Pancreas (tissue), 10 donors: Measurements from ENCODE around the gene IPO13. TPM values are rescaled to one million over a fixed set of nuclear protein-coding genes. Genes with fewer than 3 reads are reported as not detected.

Source experiments
- ATAC-seq, 4 donors: fragments of 200-7000 bp; cut with Tn5 transposase; one replicate each; pipeline versions ENCODE4 v1.8.0 to v1.9.1; 2020; ENCODE audit warnings: mild to moderate bottlenecking in 4 of 4, moderate library complexity in 4 of 4
- DNase-seq, 6 donors: peaks; one replicate each; pipeline ENCODE4 v3.0.0-alpha.2; 2020
- FAIRE-seq: peaks from 2 replicates; lab custom pipeline; 2012; peaks lifted over from hg19 to GRCh38; lab: Jason Lieb, UNC
- H3K27ac ChIP-seq, 4 donors: fragments of 200-600 bp; sonication (generic); 1 replicate in 3 of 4; 2 replicates in 1 of 4; pipeline versions ENCODE4 v1.5.0 to v1.8.0; 2020
- H3K27me3 ChIP-seq, 4 donors: fragments of 200-600 bp; one replicate each; pipeline ENCODE4 v1.8.0; 2021
- H3K36me3 ChIP-seq, 3 donors: fragments of 200-600 bp; sonication (generic) in 1 of 3; one replicate each; pipeline versions ENCODE4 v1.5.0 to v1.8.0; 2020 to 2021
- H3K4me1 ChIP-seq, 3 donors: fragments of 200-600 bp; one replicate each; pipeline ENCODE4 v1.8.0; 2021
- H3K4me3 ChIP-seq, 4 donors: fragments of 200-600 bp; sonication (generic) in 2 of 4; one replicate each; pipeline versions ENCODE4 v1.5.0 to v1.8.0; 2020 to 2021
- H3K9me3 ChIP-seq, 4 donors: fragments of 200-600 bp; one replicate each; pipeline ENCODE4 v1.8.0; 2021
- CTCF ChIP-seq, 4 donors: fragments of 200-600 bp; sonication (generic) in 3 of 4; IDR thresholded peaks; one replicate each; pipeline versions ENCODE4 v1.5.0 to v1.8.0; 2021; ENCODE audit warnings: antibody characterized with exemption in 4 of 4
- WGBS, 2 donors: extraction: QIAGEN DNeasy Blood & Tissue Kit; methylation state at CpG; one replicate each; pipeline ENCODE4 v1.1.7; 2013; 5-methylcytosine and 5-hydroxymethylcytosine counted together
- intact Hi-C, 3 donors: fragments of 100-400 bp; cut with DNase I; formaldehyde crosslinking; loops; one replicate each; pipeline versions ENCODE4 v1.11.1 to v1.14.2; 2022
- polyA plus RNA-seq, 2 donors: library from polyadenylated mRNA; stranded (reverse); fragments of 200-250 nt; gene quantifications; one replicate each; pipeline ENCODE4 v1.2.3, GENCODE V29; 2013
- total RNA-seq, 6 donors: library from RNA; stranded (reverse); fragmentation: NEBNext Ultra II Directional in 4 of 6; extraction: Animal tissue kit (Norgen Biotek cat#: 25700) in 4 of 6; gene quantifications; one replicate each; pipeline versions ENCODE4 v1.2.1 to v1.2.4, GENCODE V29; 2021 to 2023
- donor health status: healthy with polysubstance abuse.
- donor health status: DM: no; HTN: no; CAD: no; lungs with moderate emphysema.
- donor health status: DM: no; HTN: no; CAD: no.
- donor health status: control.
- donor health status: control.
- donor health status: Bipolar disorder and iron deficiency.
- donor health status: DM: yes; HTN: yes; CAD: no.
- donor health status: DM: no; HTN: no; CAD: no.
- donor health status: DM: no; HTN: no; CAD: no.
- donor health status: DM: yes; HTN: yes; CAD: no.

The IPO13 gene
- total and polyA plus RNA-seq, 8 donors = 6.7 to 24.3 (median 10.6) TPM

- WGBS, 2 donors = 81 to 87% methylated on average over 7 to 11 of the region's 11 CpGs
These were observed 51.2 kb downstream of the IPO13 start for GRCh38 chr1:43998000-43998378.

DNA sequence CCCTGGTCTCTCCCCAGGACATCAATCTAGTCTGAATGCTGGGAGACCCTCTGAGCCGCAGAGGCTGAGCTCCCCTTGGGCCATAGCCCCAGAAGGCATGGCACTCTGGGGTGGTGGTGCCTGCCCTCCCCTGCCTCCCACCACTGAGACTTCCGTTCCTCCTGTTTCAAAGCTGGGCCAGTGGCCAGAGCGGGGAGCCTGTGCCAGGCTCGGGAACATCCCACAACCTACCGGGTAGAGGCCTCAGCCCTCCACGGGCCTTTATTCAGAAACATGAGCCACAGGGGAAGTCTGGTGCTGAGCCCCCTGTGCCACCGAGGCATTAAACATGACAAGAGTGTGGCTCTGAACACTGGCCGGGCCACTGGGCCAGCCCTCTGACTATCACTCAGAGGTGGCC lies 52.7 kb downstream of the IPO13 start:
- no peak for FAIRE-seq
- TF ChIP-seq CTCF (IDR thresholded peaks at IDR 0.05) = no peak
- H3K4me1 ChIP-seq = no peaks in the 10 kb centered on the region

More at GRCh38 chr1:43998000-43998378, 51.2 kb downstream of the IPO13 start:
- Histone ChIP-seq H3K4me1 (no peaks in the 10 kb centered on the region), H3K36me3 (no peaks in the 10 kb centered on the region), H3K4me3 (no peak overlapping the region), H3K27ac (no peak overlapping the region), H3K27me3 (no peaks in the 10 kb centered on the region), H3K9me3 (no peaks in the 10 kb centered on the region)
- peak in 1 of 6 donors; percentile 61 for DNase-seq
- ATAC-seq = peak in 1 of 4 donors; percentile 3
- FAIRE-seq = no peak
- no peak for TF ChIP-seq CTCF (IDR thresholded peaks at IDR 0.05)
- intact Hi-C loops = no loop called here

DNA sequence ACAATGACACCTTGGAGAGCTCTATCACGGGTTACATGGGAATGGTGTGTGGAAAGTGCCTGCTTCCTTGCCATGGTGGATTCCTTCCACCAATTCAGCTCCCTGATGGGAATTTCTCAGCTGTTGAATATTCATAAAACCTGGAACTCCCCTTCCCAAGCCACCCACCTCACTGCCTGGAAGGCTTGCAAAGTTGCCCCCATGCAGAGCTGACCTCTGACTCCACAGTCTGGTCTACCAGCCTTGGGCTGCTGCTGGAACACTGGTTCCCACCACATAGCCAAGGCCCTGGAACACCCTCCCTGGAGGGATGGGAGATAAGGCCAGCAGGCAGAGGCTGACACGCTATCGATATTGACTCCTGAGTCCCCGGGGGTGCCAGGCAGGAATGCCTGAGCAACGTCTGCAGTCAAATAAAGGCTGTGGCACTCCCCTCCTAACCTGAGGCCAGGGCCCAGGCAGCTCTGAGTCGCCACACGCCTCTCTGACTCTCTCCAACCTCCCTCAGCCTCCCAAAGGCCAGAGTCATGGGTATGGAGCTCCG lies 53.4 kb downstream of the IPO13 start:
- ATAC-seq (no peak), DNase-seq (no peak), FAIRE-seq (no peak)
- H3K27ac ChIP-seq = no peak overlapping the region
- no peaks in the 10 kb centered on the region for H3K4me1 ChIP-seq
- no peaks in the 10 kb centered on the region for H3K27me3 ChIP-seq
- no peaks in the 10 kb centered on the region for H3K9me3 ChIP-seq
- WGBS, 2 donors = 69 to 80% methylated on average over 8 of the region's 8 CpGs
- intact Hi-C loops = loop anchor here in 1 of 3 donors (5.0 kb wide), 1 partner anchor 37 kb away; no protein-coding TSS in a partner anchor
- no peaks in the 10 kb centered on the region for H3K36me3 ChIP-seq
- no peak for TF ChIP-seq CTCF (IDR thresholded peaks at IDR 0.05)
- H3K4me3 ChIP-seq = no peak overlapping the region

More for the DNA sequence above, 52.7 kb downstream of the IPO13 start:
- Histone ChIP-seq H3K27ac (no peak overlapping the region), H3K9me3 (no peaks in the 10 kb centered on the region), H3K36me3 (no peaks in the 10 kb centered on the region), H3K4me3 (no peak overlapping the region), H3K27me3 (no peaks in the 10 kb centered on the region)
- intact Hi-C loops = no loop called here
- WGBS, 2 donors = 88 to 92% methylated on average over 8 of the region's 8 CpGs
- ATAC-seq (no peak), DNase-seq (no peak)

GRCh38 chr1:44002165-44002564 lies 55.4 kb downstream of the IPO13 start:
- Histone ChIP-seq H3K36me3 (no peaks in the 10 kb centered on the region), H3K4me1 (no peaks in the 10 kb centered on the region), H3K9me3 (no peaks in the 10 kb centered on the region), H3K27me3 (no peaks in the 10 kb centered on the region), H3K27ac (no peak overlapping the region), H3K4me3 (no peak overlapping the region)
- 80 to 82% methylated on average over 8 of the region's 8 CpGs for WGBS, 2 donors
- ATAC-seq (no peak), DNase-seq (no peak), FAIRE-seq (no peak)
- intact Hi-C loops = loop anchor here in 1 of 3 donors (5.0 kb wide), 1 partner anchor 35 kb away; no protein-coding TSS in a partner anchor
- TF ChIP-seq CTCF (IDR thresholded peaks at IDR 0.05) = no peak

GRCh38 chr1:44002606-44003157 lies 55.9 kb downstream of the IPO13 start:
- no peak for FAIRE-seq

More at GRCh38 chr1:44002606-44003157, 55.9 kb downstream of the IPO13 start:
- Histone ChIP-seq H3K4me1 (no peaks in the 10 kb centered on the region), H3K27me3 (no peaks in the 10 kb centered on the region), H3K36me3 (no peaks in the 10 kb centered on the region), H3K9me3 (no peaks in the 10 kb centered on the region), H3K4me3 (no peak overlapping the region), H3K27ac (no peak overlapping the region)
- ATAC-seq (no peak), DNase-seq (no peak)
- TF ChIP-seq CTCF (IDR thresholded peaks at IDR 0.05) = no peak
- 85 to 86% methylated on average over 13 to 14 of the region's 14 CpGs for WGBS, 2 donors
- intact Hi-C loops = loop anchor here in 1 of 3 donors (5.0 kb wide), 1 partner anchor 35 kb away; no protein-coding TSS in a partner anchor
